Duodenal mucosa (tissue), 2 donors: ENCODE results near the gene FOXN3.

Experiments used
- H3K27ac ChIP-seq: one replicate; pipeline ENCODE4 v1.7.0; 2013; ENCODE audit warnings: low read depth, low read length
- H3K27me3 ChIP-seq, 2 donors: one replicate each; pipeline ENCODE4 v1.7.0; 2013; ENCODE audit warnings: low read length in 2 of 2, control low read depth in 1 of 2; ENCODE audit not compliant: insufficient read depth in 2 of 2, control insufficient read depth in 1 of 2
- H3K36me3 ChIP-seq, 2 donors: one replicate each; pipeline ENCODE4 v1.7.0; 2013; ENCODE audit warnings: low read length in 2 of 2, control low read depth in 1 of 2; ENCODE audit not compliant: insufficient read depth in 2 of 2, control insufficient read depth in 1 of 2
- H3K4me1 ChIP-seq, 2 donors: one replicate each; pipeline ENCODE4 v1.7.0; 2013; ENCODE audit warnings: low read length in 2 of 2, control low read depth in 1 of 2; ENCODE audit not compliant: insufficient read depth in 2 of 2, control insufficient read depth in 1 of 2
- H3K4me3 ChIP-seq, 2 donors: one replicate each; pipeline ENCODE4 v1.7.0; 2013; ENCODE audit warnings: low read length in 2 of 2, low read depth in 1 of 2
- H3K9ac ChIP-seq, 2 donors: one replicate each; pipeline ENCODE4 v1.7.0; 2013; ENCODE audit warnings: low read length in 2 of 2, low read depth in 1 of 2
- H3K9me3 ChIP-seq, 2 donors: one replicate each; pipeline ENCODE4 v1.7.0; 2013; ENCODE audit warnings: low read length in 2 of 2, control low read depth in 1 of 2; ENCODE audit not compliant: control insufficient read depth in 1 of 2

The FOXN3 gene

GRCh38 chr14:89240414-89240813 is 176.6 kb downstream of the FOXN3 start:
- Histone ChIP-seq H3K4me1 (no peaks in the 10 kb centered on the region), H3K9me3 (no peaks in the 10 kb centered on the region), H3K9ac (no peak overlapping the region), H3K27ac (no peak overlapping the region), H3K36me3 (no peaks in the 10 kb centered on the region), H3K4me3 (no peak overlapping the region), H3K27me3 (no peaks in the 10 kb centered on the region)

DNA sequence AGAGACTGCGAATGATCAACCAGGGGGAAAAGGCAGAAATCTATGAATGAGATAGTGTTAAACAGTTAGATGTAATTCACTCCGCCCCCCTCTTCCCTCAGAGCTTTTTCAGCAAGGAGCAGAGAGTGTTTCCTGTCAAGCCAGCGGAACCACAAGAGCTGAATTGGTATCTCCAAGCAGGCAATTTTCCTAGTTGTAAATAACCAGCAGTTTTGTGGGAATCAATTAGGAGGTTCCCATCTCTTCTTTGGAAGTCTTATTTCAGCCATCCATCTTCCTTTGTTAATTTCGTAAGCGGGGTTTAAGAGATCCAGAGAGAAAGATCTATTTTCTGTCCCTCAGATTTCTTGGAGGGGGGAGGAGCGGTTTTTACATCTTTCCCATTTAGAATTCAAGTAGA is 178.0 kb downstream of the FOXN3 start:
- Histone ChIP-seq H3K36me3 (no peaks in the 10 kb centered on the region), H3K4me3 (no peak overlapping the region), H3K4me1 (no peaks in the 10 kb centered on the region), H3K27me3 (no peaks in the 10 kb centered on the region), H3K9ac (no peak overlapping the region), H3K9me3 (no peaks in the 10 kb centered on the region), H3K27ac (no peak overlapping the region)

- Histone ChIP-seq H3K9me3 (no peaks in the 10 kb centered on the region), H3K36me3 (no peaks in the 10 kb centered on the region)
These were observed 179.0 kb downstream of the FOXN3 start for GRCh38 chr14:89237921-89238529.

DNA sequence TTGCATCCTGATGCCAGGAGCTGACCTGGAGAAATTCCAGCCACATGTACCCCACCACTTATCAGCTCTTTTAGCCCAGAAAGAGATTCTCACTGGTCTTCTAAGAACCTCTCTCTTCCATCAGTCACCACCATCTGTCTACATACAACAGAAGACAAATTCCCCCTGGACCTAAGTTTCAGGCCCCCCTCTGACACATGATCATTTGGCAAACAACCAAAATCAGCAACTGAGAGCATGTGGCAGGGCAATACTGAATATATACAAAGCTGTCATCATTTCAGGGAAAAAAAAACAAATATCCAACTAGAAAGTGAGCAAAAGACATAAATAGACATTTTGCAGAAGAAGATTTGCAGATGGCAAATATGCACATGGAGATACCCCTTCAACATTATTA is 180.2 kb downstream of the FOXN3 start:
- no peaks in the 10 kb centered on the region for H3K27me3 ChIP-seq
- no peaks in the 10 kb centered on the region for H3K4me1 ChIP-seq
- no peak overlapping the region for H3K4me3 ChIP-seq
- no peaks in the 10 kb centered on the region for H3K36me3 ChIP-seq
- H3K9me3 ChIP-seq = no peaks in the 10 kb centered on the region
- H3K9ac ChIP-seq = no peak overlapping the region
- no peak overlapping the region for H3K27ac ChIP-seq

More at GRCh38 chr14:89237921-89238529, 179.0 kb downstream of the FOXN3 start:
- H3K27ac ChIP-seq = no peak overlapping the region
- no peaks in the 10 kb centered on the region for H3K4me1 ChIP-seq
- no peak overlapping the region for H3K4me3 ChIP-seq
- no peaks in the 10 kb centered on the region for H3K27me3 ChIP-seq
- H3K9ac ChIP-seq = no peak overlapping the region

- Histone ChIP-seq H3K36me3 (no peaks in the 10 kb centered on the region), H3K4me1 (no peaks in the 10 kb centered on the region), H3K4me3 (no peak overlapping the region), H3K27ac (no peak overlapping the region), H3K27me3 (no peaks in the 10 kb centered on the region), H3K9me3 (no peaks in the 10 kb centered on the region), H3K9ac (no peak overlapping the region)
These were observed 183.8 kb downstream of the FOXN3 start for GRCh38 chr14:89233184-89233583.

DNA sequence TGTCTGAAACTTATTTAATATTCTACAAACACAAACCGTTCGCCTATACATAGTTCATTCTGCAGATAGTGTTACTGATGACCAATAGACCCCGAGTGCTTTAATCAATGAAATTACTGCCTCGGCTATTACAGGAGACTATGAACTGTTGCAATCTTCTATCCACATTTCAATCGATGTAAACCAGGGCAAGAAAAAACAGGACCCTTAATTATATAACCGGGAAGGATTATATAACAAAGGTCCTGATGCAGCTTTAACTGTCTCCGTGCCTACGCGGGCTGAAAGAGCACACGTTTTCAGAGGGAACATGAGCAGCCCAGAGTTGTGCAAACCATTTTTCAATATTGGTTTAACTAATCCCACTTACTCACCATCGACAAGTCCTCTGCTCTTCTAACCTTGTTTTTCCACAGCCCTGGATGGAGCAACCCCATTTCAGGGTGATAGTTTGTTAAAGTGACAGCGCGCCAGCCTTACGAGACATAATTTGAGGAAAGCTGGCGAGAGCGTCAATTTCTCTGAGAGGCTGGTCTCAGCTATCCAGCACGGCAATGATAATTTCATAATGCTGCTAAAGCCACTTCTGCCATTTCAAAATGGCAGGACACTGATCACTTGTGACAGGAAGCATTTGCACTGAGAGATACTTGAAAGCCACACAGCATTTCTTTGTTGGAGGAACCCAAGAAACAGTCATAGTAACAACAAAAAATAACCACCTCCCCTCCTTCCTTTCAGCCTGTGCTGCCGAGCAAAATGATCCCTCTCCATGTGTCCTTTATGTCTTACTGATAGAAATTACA is 184.6 kb downstream of the FOXN3 start:
- no peak overlapping the region for H3K27ac ChIP-seq
- H3K36me3 ChIP-seq = no peaks in the 10 kb centered on the region

DNA sequence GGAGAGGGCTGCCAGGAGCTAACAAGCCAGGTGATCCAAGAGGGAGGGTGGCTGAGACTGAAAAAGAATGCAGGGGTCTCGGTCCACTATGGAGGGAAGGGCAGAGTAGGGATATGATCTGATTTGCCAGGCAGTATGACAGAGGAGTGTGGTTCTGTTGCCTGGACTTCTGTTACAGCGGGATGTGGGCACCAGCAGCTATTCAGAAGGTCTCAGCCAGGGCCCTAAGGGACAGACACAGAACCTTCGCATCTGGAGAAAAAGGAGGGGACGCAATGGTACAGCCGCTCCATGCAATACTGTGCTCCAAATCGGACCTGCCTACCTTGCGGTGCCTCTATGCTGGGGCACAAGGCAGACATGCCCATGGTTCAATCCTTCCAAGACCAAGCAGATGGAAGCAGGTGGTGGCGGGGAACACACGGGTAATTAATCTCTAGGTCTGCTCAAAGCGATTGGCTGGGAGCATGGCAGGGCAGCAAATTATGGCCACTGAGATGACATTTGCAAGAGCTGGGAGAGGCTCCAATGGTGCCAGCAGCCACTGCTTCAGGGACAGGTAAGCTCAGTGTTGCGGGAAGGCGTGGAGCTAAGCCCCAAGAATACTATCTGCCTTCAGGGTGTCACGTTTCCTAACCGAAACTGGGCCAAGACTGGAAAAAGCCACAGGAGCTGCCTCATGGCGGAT is 185.5 kb downstream of the FOXN3 start:
- Histone ChIP-seq H3K27me3 (no peaks in the 10 kb centered on the region), H3K4me3 (no peak overlapping the region), H3K27ac (no peak overlapping the region), H3K36me3 (no peaks in the 10 kb centered on the region), H3K9ac (no peak overlapping the region), H3K9me3 (no peaks in the 10 kb centered on the region), H3K4me1 (no peaks in the 10 kb centered on the region)

More for the DNA sequence above, 184.6 kb downstream of the FOXN3 start:
- no peaks in the 10 kb centered on the region for H3K9me3 ChIP-seq
- no peak overlapping the region for H3K4me3 ChIP-seq
- H3K4me1 ChIP-seq = no peaks in the 10 kb centered on the region
- H3K9ac ChIP-seq = no peak overlapping the region
- H3K27me3 ChIP-seq = no peaks in the 10 kb centered on the region

GRCh38 chr14:89228921-89229639 is 188.0 kb downstream of the FOXN3 start:
- no peaks in the 10 kb centered on the region for H3K36me3 ChIP-seq
- H3K4me1 ChIP-seq = no peaks in the 10 kb centered on the region
- H3K27ac ChIP-seq = no peak overlapping the region
- no peaks in the 10 kb centered on the region for H3K9me3 ChIP-seq
- H3K9ac ChIP-seq = no peak overlapping the region
- no peaks in the 10 kb centered on the region for H3K27me3 ChIP-seq
- H3K4me3 ChIP-seq = no peak overlapping the region

DNA sequence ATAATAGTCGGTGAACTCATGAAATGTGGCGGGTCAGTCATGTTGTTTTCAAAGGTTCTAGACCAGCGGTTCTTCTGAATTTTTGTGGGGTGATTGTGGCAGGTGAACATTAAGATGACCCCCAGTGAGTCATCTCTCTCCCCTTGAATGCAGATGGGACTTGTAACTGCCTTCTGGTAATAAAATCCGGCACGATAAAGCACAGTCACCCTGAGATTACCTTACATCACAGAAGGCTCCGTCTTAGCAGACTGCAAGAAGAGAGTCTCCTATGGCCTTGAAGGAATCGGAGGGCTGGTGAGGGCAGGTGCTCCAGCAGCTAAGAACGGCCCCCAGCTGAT is 189.6 kb downstream of the FOXN3 start:
- no peak overlapping the region for H3K27ac ChIP-seq
- H3K4me1 ChIP-seq = no peaks in the 10 kb centered on the region
- H3K9ac ChIP-seq = no peak overlapping the region
- no peak overlapping the region for H3K4me3 ChIP-seq
- H3K36me3 ChIP-seq = peaks cover 0 to 5% of the 10 kb centered on the region in 2 donors
- H3K27me3 ChIP-seq = no peaks in the 10 kb centered on the region
- no peaks in the 10 kb centered on the region for H3K9me3 ChIP-seq
